Activated T-cell treated with anti-CD3 and anti-CD28 coated beads, Interleukin-2, amount 50 U/mL, for 48 hours (primary cell): Measurements from ENCODE around the gene FBLN2.
"Not testable (repeated sequence)": the region's sequence is repeated elsewhere in the genome, so short reads cannot be mapped to it uniquely, and the experiment has no call there.

Experiments used
- DNase-seq, 2 experiments: peaks; one replicate each; pipeline ENCODE4 v3.0.0-alpha.2; 2020

The FBLN2 gene

DNA sequence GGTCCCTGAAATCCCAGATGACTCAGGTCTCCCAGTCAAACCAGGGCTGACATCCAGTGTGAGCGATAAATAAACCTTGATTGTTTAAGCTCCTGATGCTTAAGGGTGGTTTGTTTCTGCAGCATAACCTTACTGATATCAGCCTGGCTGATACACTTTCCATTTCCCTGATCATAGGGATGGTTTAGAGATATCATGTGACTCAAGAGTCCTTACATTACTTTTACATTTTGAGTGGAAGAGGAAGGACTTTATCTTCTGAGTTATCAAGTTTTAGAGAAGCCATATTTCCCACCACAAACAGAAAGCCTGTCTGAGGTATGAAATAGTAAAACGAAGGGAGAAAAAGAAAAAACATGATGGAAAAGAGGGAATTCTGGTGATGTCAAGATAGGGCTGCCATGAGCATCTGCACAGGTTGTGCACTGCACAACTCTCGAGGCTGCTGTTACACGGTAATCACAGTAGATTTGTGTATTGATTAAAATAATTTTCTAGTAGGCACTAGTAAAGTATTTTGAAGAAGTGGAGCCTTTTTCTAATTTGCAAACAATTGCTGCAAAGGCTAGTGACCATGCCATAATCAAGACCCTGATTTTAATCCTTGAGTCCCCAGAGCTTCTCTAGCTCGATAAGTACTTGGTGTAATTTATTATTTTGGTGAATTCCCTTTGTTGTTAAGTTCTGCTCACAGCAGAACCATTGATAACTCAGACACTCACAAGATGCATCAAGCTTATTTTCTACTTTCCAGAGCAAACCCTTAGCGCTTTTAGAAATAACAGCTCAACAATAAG lies 34.1 kb upstream of the FBLN2 start:
- DNase-seq, result no peak

DNA sequence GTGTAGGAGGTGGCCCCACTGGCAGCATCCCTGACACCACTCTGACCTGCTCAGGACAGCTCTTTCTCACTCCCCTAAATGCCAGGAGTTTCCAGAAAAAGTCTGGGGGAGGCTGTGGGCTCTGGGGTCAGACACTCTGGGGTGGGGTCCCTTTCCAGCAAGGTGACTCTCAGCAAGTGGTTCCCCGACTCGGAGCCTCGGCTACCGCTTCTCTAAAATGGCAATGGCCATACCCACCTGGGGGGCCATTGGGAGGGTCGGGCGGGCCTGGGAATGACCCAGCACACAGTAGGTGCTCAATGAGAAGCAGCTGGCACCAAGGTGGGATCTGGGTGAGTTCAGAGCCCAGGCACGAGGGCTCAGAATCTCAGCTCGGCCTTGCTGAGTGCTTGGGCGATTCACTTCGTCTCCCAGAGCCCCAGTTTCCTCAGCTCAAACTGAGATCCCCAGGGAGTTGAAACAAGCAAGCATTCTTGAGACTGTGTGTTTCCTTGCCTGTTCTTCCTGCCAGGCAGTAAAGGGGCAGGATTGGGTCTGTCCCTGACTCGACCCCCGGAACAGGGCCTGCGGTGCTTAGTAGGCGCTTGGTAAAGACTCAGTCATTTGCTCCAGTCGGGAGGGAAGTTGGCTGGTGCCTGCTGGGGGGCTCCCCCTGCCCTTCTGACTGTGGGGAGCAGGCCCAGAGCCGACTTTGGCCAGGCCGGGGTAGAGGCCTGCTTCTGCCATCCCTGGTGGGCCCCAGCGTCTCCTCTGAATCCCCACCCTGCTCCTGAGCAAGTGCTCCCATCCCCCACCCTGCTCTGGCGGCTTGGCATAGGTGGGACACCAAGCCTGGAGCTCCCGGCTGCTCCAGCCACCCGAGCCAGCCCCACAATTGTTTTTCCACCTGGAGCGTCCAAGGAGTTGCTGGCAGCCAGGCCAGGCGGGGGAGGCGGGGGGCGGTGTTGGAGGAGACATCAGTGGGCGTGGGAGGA lies 32.9 kb upstream of the FBLN2 start:
- no peak for DNase-seq

- DNase-seq, result no peak
These were observed 32.2 kb upstream of the FBLN2 start for GRCh38 chr3:13516760-13517135.

DNA sequence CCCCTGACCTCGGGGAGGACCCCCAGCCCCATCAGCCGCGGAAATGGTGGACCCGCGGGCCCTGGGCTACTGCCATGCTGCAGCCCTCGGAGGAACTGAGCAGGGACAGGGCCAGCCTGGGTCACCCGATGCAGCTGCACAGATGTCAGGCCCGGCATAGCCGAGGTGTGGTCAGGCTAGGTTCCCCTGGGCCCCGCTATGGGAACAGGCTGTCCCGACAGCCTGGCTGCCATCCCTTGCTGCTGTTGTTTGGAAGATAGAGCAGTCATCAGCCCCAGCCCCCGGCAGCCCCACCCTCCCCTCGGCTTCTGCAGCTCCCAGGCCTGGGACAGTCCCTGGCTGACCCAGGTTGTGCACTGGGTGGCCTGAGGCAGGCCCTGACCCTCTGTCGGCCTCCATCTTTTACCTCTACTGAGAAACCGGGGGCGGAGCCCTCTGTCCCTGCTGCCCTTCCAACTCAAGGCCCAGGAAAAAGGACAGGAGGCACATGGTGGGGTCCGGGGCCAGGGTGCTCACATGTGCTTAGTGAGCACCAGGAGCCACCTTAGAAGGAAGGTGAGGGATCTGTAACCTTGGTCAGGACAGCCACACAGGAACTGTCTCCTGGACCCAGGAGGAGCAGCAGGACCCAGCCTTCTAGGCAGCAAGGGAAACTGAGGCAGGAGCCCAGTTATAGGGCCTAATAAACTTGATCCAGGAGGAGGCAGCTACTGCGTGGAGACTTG lies 31.5 kb upstream of the FBLN2 start:
- no peak for DNase-seq

GRCh38 chr3:13518516-13518953 lies 30.4 kb upstream of the FBLN2 start:
- DNase-seq, result no peak

- DNase-seq, result no peak
These were observed 29.7 kb upstream of the FBLN2 start for GRCh38 chr3:13519006-13519791.

- no peak for DNase-seq
These were observed 28.5 kb upstream of the FBLN2 start for GRCh38 chr3:13520326-13520880.

- DNase-seq, result no peak
These were observed 27.6 kb upstream of the FBLN2 start for GRCh38 chr3:13521309-13521708.

- not testable (repeated sequence) for DNase-seq
These were observed 27.2 kb upstream of the FBLN2 start for GRCh38 chr3:13521749-13522148.

- DNase-seq, result no peak
These were observed 26.7 kb upstream of the FBLN2 start for GRCh38 chr3:13522236-13522635.

GRCh38 chr3:13524979-13525669 lies 23.8 kb upstream of the FBLN2 start:
- DNase-seq, result no peak

- DNase-seq, result no peak
These were observed 22.9 kb upstream of the FBLN2 start for GRCh38 chr3:13525827-13526625.

GRCh38 chr3:13526626-13526949 lies 22.3 kb upstream of the FBLN2 start:
- no peak for DNase-seq

GRCh38 chr3:13528217-13528867 lies 20.6 kb upstream of the FBLN2 start:
- no peak for DNase-seq

DNA sequence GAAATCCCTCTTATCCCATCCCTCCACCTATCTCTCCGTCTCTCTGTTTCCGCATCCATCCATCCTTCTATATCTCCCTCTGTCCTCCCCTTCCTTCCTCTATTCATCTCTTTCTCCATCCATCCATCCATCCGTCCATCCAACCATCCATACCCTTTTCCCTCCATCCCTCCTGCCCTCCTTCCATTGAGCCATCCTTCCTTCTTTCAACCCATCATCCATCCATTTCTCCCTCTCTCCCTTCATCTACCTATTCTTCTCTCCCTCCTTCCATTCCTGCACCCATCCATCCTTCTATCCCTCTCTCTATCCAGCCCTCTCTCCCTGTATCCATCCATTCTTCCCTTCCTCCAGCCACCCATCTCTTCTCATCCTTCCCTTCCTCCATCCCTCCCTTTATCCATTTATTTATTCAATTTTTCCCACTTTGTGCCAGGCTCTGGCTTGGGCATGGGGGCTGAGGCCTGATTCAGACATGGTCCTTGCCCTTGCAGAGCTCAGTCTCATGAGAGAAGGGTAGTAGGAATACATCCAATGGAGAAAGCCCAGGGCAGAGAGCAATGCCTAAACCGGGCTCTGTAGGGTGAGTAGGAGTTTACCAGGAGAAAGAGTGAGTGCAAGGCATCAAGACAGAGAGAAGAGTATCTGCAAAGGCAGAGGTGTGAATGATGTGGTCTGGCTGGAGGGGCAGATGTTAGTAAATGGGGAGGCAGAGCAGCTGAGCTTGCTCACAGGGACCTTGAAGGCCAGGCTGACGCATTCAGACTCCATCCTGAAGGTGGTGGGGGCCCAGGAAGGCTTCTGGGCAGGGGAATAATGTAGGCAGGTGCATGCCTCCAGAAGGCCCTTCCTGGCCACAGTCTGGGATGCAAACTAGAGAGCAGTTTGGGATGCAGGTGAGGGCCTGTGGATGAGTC lies 19.5 kb upstream of the FBLN2 start:
- DNase-seq, result no peak

GRCh38 chr3:13530241-13531009 lies 18.5 kb upstream of the FBLN2 start:
- no peak for DNase-seq

- DNase-seq, result no peak
These were observed 16.8 kb upstream of the FBLN2 start for GRCh38 chr3:13532085-13532484.

- no peak for DNase-seq
These were observed 16.3 kb upstream of the FBLN2 start for GRCh38 chr3:13532631-13533030.
